Adrenal gland (tissue), 12 donors: Measurements from ENCODE around the gene EHBP1. TPM values are rescaled to one million over a fixed set of nuclear protein-coding genes. Genes with fewer than 3 reads are reported as not detected.

Source experiments
- DNase-seq, 7 donors: peaks; one replicate each; pipeline ENCODE4 v3.0.0-alpha.2; 2019 to 2020
- H3K27ac ChIP-seq, 5 donors: fragments of 200-600 bp; sonication (generic) in 4 of 5; 1 replicate in 3 of 5; 2 replicates in 2 of 5; pipeline versions ENCODE4 v1.5.1 to v1.8.0; 2016 to 2020; ENCODE audit warnings: mild to moderate bottlenecking in 1 of 5
- H3K27me3 ChIP-seq: fragments of 200-600 bp; 2 replicates; pipeline ENCODE4 v1.8.0; 2021
- H3K36me3 ChIP-seq, 2 donors: fragments of 200-600 bp; replicated peaks in 1 of 2; 1 replicate in 1 of 2; 2 replicates in 1 of 2; pipeline versions ENCODE4 v1.5.1 to v1.8.0; 2018 to 2022
- H3K4me1 ChIP-seq, 2 donors: fragments of 200-600 bp; replicated peaks in 1 of 2; 1 replicate in 1 of 2; 2 replicates in 1 of 2; pipeline versions ENCODE4 v1.5.1 to v1.8.0; 2018 to 2021
- H3K4me3 ChIP-seq, 4 donors: fragments of 200-600 bp; sonication (generic) in 3 of 4; one replicate each; pipeline ENCODE4 v1.5.1; 2016 to 2018
- H3K9me3 ChIP-seq, 3 donors: fragments of 200-600 bp; sonication (generic) in 1 of 3; replicated peaks in 1 of 3; 1 replicate in 2 of 3; 2 replicates in 1 of 3; pipeline versions ENCODE4 v1.5.1 to v1.8.0; 2016 to 2021
- POLR2A ChIP-seq, 2 donors: fragments of 450-650 bp; IDR thresholded peaks; one replicate each; pipeline ENCODE4 v1.6.1; 2017; ENCODE audit warnings: antibody characterized with exemption in 2 of 2, mild to moderate bottlenecking in 2 of 2, moderate library complexity in 1 of 2
- WGBS, 4 donors: extraction: QIAGEN DNeasy Blood & Tissue Kit in 2 of 4; methylation state at CpG; one replicate each; pipeline versions ENCODE4 v1.1.5 to v1.1.7; 2013 to 2017; 5-methylcytosine and 5-hydroxymethylcytosine counted together
- intact Hi-C, 2 donors: fragments of 100-400 bp; cut with DNase I; formaldehyde crosslinking; loops; one replicate each; pipeline versions ENCODE4 v1.14.1 to v1.15.0; 2022 to 2023
- polyA plus RNA-seq, 3 donors: library from polyadenylated mRNA; stranded (reverse); fragments of 200-250 nt in 2 of 3; fragments of 350-450 nt in 1 of 3; fragmentation: Illumina TruSeq in 1 of 3; extraction: RNeasy Lipid Tissue Mini Kit (QIAGEN cat#74804) in 1 of 3; gene quantifications; one replicate each; pipeline ENCODE4 v1.2.3, GENCODE V29; 2013 to 2014
- total RNA-seq, 9 donors: library from RNA; depleted of rRNA in 4 of 9; stranded (reverse); fragments of >200 nt in 4 of 9; fragments of 120-200 nt in 1 of 9; fragmentation: NEBNext Ultra II Directional in 1 of 9; extraction: Animal tissue kit (Norgen Biotek cat#: 25700) in 1 of 9; gene quantifications; one replicate each; pipeline versions ENCODE4 v1.1.0 to v1.2.4, GENCODE V29; 2013 to 2023
- TF ChIP-seq, protein P1 (sequence below), 6 experiments: fragments of 450-650 bp in 4 of 6; fragments of 200-600 bp in 2 of 6; sonication (generic) in 1 of 6; IDR thresholded peaks; 1 replicate in 5 of 6; 2 replicates in 1 of 6; pipeline versions ENCODE4 v1.5.1 to v1.8.0; 2016 to 2021; ENCODE audit warnings: antibody characterized with exemption in 6 of 6, mild to moderate bottlenecking in 2 of 6, moderate library complexity in 1 of 6
- donor health status: healthy with polysubstance abuse.
- donor health status: Bipolar disorder and iron deficiency.
- donor health status: DM: yes; HTN: yes; CAD: no.
- donor health status: DM: no; HTN: no; CAD: no.
- donor health status: DM: no; HTN: no; CAD: no.
- donor health status: DM: yes; HTN: yes; CAD: no.

Gene EHBP1
- total and polyA plus RNA-seq, 12 donors: 13.5 to 83.6 (median 46.3) TPM

DNA sequence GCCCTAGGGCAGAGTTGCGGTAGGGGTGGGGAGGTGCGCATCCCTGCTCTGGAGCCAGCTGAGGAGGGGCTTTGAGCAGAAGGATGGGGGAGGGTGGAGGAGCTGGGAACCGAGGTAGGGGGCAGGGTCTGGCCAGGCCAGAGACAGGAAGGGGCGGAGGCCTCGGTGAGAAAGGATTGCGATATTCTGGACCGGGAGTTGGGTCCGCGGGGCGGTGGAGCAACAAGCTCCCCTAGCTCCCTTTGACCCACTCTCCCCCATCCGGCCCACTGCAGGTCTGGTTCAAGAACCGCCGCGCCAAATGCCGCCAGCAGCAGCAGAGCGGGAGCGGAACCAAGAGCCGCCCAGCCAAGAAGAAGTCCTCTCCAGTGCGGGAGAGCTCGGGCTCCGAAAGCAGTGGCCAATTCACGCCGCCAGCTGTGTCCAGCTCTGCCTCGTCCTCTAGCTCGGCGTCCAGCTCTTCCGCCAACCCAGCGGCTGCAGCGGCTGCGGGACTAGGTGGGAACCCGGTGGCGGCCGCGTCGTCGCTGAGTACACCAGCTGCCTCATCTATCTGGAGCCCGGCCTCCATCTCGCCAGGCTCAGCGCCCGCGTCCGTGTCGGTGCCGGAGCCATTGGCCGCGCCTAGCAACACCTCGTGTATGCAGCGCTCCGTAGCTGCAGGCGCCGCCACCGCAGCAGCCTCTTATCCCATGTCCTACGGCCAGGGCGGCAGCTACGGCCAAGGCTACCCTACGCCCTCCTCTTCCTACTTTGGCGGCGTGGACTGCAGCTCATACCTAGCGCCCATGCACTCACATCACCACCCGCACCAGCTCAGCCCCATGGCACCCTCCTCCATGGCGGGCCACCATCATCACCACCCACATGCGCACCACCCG is 350.0 kb downstream of the EHBP1 start:
- no peaks in the 10 kb centered on the region for H3K36me3 ChIP-seq
- intact Hi-C loops: no loop called here
- no peak overlapping the region for H3K4me3 ChIP-seq
- H3K27me3 ChIP-seq: peaks cover 85% of the 10 kb centered on the region
- H3K4me1 ChIP-seq: peaks cover 12 to 49% of the 10 kb centered on the region in 2 donors
- no peak for DNase-seq
- H3K27ac ChIP-seq: no peak overlapping the region
- TF ChIP-seq, protein P1, sequence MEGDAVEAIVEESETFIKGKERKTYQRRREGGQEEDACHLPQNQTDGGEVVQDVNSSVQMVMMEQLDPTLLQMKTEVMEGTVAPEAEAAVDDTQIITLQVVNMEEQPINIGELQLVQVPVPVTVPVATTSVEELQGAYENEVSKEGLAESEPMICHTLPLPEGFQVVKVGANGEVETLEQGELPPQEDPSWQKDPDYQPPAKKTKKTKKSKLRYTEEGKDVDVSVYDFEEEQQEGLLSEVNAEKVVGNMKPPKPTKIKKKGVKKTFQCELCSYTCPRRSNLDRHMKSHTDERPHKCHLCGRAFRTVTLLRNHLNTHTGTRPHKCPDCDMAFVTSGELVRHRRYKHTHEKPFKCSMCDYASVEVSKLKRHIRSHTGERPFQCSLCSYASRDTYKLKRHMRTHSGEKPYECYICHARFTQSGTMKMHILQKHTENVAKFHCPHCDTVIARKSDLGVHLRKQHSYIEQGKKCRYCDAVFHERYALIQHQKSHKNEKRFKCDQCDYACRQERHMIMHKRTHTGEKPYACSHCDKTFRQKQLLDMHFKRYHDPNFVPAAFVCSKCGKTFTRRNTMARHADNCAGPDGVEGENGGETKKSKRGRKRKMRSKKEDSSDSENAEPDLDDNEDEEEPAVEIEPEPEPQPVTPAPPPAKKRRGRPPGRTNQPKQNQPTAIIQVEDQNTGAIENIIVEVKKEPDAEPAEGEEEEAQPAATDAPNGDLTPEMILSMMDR (IDR thresholded peaks at IDR 0.05): no peak
- no peak for TF ChIP-seq POLR2A (IDR thresholded peaks at IDR 0.05)
- 8 to 12% (median 10%) methylated on average over 14 to 63 of the region's 63 CpGs for WGBS, 4 donors
- H3K9me3 ChIP-seq: no peaks in the 10 kb centered on the region

DNA sequence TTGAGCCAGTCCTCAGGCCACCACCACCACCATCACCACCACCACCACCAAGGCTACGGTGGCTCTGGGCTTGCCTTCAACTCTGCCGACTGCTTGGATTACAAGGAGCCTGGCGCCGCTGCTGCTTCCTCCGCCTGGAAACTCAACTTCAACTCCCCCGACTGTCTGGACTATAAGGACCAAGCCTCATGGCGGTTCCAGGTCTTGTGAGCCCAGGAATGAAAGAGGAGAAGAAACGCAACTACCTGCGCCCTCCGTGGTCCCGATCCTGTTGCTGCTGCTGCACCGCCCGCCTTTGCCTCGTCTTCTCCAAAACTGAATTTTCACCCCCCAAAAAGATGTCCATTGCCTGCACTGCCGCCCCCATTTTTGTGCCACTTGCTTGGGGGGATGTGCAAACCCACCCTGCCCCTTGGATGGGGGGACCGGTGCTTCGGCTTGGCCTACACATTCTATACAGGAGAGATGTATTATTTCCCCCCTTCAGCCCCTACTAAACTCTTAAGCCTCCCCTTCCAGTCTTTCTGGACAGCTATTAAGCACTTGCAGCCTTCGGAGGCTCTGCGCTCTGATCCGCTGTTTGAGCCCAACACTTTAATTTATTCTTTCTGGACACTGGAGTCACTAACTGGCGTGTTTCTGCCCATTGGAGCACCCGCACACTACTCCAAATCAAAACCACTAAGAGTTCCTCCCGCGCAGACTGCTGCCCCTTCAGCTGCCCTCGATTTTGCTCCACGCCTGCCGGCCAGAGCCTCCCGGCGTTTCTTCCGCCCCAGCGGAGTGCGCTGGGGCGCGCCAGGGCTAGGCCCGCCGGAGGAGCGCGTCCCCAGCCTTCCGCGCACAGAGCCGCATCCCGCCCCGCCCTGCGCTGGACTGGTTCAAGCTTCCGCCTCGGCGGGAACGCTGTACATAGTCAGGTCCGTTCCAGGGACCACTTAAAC is 350.9 kb downstream of the EHBP1 start:
- H3K36me3 ChIP-seq: no peaks in the 10 kb centered on the region
- WGBS, 4 donors: 16 to 22% (median 17%) methylated on average over 30 to 49 of the region's 49 CpGs
- TF ChIP-seq POLR2A (IDR thresholded peaks at IDR 0.05): no peak
- TF ChIP-seq, protein P1 (IDR thresholded peaks at IDR 0.05): no peak
- H3K27me3 ChIP-seq: peaks cover 94% of the 10 kb centered on the region
- H3K27ac ChIP-seq: no peak overlapping the region
- no peak for DNase-seq
- H3K9me3 ChIP-seq: no peaks in the 10 kb centered on the region
- H3K4me1 ChIP-seq: peaks cover 6 to 40% of the 10 kb centered on the region in 2 donors
- H3K4me3 ChIP-seq: no peak overlapping the region
- intact Hi-C loops: no loop called here

GRCh38 chr2:63057249-63058143 is 352.0 kb downstream of the EHBP1 start:
- Histone ChIP-seq H3K4me1 (peaks cover 6 to 39% of the 10 kb centered on the region in 2 donors), H3K36me3 (no peaks in the 10 kb centered on the region), H3K27me3 (peaks cover 95% of the 10 kb centered on the region), H3K27ac (no peak overlapping the region), H3K4me3 (peak overlapping the region in 1 of 4 donors; percentile 19), H3K9me3 (peaks cover 0 to 4% (median 0%) of the 10 kb centered on the region in 3 donors)
- TF ChIP-seq POLR2A (IDR thresholded peaks at IDR 0.05): no peak
- TF ChIP-seq, protein P1 (IDR thresholded peaks at IDR 0.05): no peak
- DNase-seq: no peak
- intact Hi-C loops: no loop called here
- WGBS, 4 donors: 17 to 21% (median 20%) methylated on average over 32 to 35 of the region's 35 CpGs
